IMR-90 (cell line): Measurements from ENCODE around the gene CRYBG3. TPM values are rescaled to one million over a fixed set of nuclear protein-coding genes. Genes with fewer than 3 reads are reported as not detected.

Source experiments
- ATAC-seq: fragments of 200-7000 bp; cut with Tn5 transposase; 2 replicates; pipeline ENCODE4 v1.9.1; 2020; ENCODE audit warnings: low read depth, mild to moderate bottlenecking, moderate library complexity
- BruUV-seq: library from RNA; stranded (reverse); fragments of 400-500 nt; replicated peaks from 2 replicates; lab custom pipeline; 2021; lab: Mats Ljungman, UMichigan
- CTCF ChIA-PET: fragments of 300-600 bp; formaldehyde crosslinking; extraction: SDS; loops from one replicate; lab custom pipeline; 2021; ENCODE audit warnings: antibody characterized with exemption; lab: Yijun Ruan, JAX
- POLR2A ChIA-PET: fragments of 300-600 bp; sonication (Branson Sonifier 250); formaldehyde crosslinking; loops from one replicate; lab custom pipeline; 2022; ENCODE audit warnings: antibody characterized with exemption; ENCODE audit not compliant: unreplicated experiment; lab: Charles Lee
- DNase-seq: peaks from one replicate; pipeline ENCODE4 v3.0.0; 2013
- H2AFZ ChIP-seq: replicated peaks from 2 replicates; pipeline ENCODE3; 2013; ENCODE audit warnings: low read length, mild to moderate bottlenecking; ENCODE audit not compliant: poor library complexity
- H2AK5ac ChIP-seq: 2 replicates; pipeline ENCODE4 v1.6.1; 2013; ENCODE audit warnings: low read depth, low read length, inconsistent platforms
- H2AK9ac ChIP-seq: replicated peaks from 2 replicates; pipeline ENCODE3; 2013; ENCODE audit warnings: mild to moderate bottlenecking, low read depth, low read length, moderate library complexity; ENCODE audit not compliant: poor library complexity
- H2BK120ac ChIP-seq: 2 replicates; pipeline ENCODE4 v1.6.1; 2013; ENCODE audit warnings: low read depth, low read length, inconsistent platforms
- H2BK15ac ChIP-seq: 3 replicates; pipeline ENCODE4 v1.6.1; 2013; ENCODE audit warnings: low read depth, low read length, inconsistent platforms
- H2BK20ac ChIP-seq: 2 replicates; pipeline ENCODE4 v1.6.1; 2013; ENCODE audit warnings: low read depth, mild to moderate bottlenecking, inconsistent platforms, low read length, moderate library complexity
- H2BK5ac ChIP-seq: 2 replicates; pipeline ENCODE4 v1.6.1; 2013; ENCODE audit warnings: mild to moderate bottlenecking, low read depth, low read length, inconsistent platforms; ENCODE audit not compliant: poor library complexity, severe bottlenecking
- H3K14ac ChIP-seq: replicated peaks from 2 replicates; pipeline ENCODE4 v1.6.1; 2013; ENCODE audit warnings: low read depth, low read length, inconsistent platforms
- H3K18ac ChIP-seq: 2 replicates; pipeline ENCODE4 v1.6.1; 2013; ENCODE audit warnings: low read depth, low read length, control low read depth
- H3K23ac ChIP-seq: 2 replicates; pipeline ENCODE4 v1.6.1; 2013; ENCODE audit warnings: low read depth, low read length, inconsistent platforms
- H3K27ac ChIP-seq: 2 replicates; pipeline ENCODE4 v1.5.1; 2013; ENCODE audit warnings: mild to moderate bottlenecking, control low read depth, low read length; ENCODE audit not compliant: insufficient read depth
- H3K27me3 ChIP-seq: 2 replicates; pipeline ENCODE4 v1.6.1; 2013; ENCODE audit warnings: low read length; ENCODE audit not compliant: control insufficient read depth, insufficient read depth
- H3K36me3 ChIP-seq: 2 replicates; pipeline ENCODE4 v1.6.1; 2013; ENCODE audit warnings: low read length, mixed read lengths; ENCODE audit not compliant: control insufficient read depth, insufficient read depth
- H3K4ac ChIP-seq: 2 replicates; pipeline ENCODE4 v1.6.1; 2013; ENCODE audit warnings: low read depth, low read length, inconsistent platforms
- H3K4me1 ChIP-seq: 2 replicates; pipeline ENCODE4 v1.6.1; 2013; ENCODE audit warnings: low read length, mixed read lengths; ENCODE audit not compliant: control insufficient read depth, insufficient read depth
- H3K4me2 ChIP-seq: 2 replicates; pipeline ENCODE4 v1.6.1; 2013; ENCODE audit warnings: low read depth, mild to moderate bottlenecking, control low read depth, low read length, moderate library complexity
- H3K4me3 ChIP-seq: 2 replicates; pipeline ENCODE4 v1.5.1; 2013; ENCODE audit warnings: low read depth, mild to moderate bottlenecking, control low read depth, low read length, moderate library complexity; ENCODE audit not compliant: insufficient read depth
- H3K56ac ChIP-seq: 2 replicates; pipeline ENCODE4 v1.6.1; 2013; ENCODE audit warnings: low read length, inconsistent platforms; ENCODE audit not compliant: insufficient read depth; ENCODE audit errors: extremely low read depth
- H3K79me1 ChIP-seq, 2 experiments: 2 replicates each; pipeline ENCODE4 v1.6.1; 2013; ENCODE audit warnings: low read length in 2 of 2, inconsistent platforms in 1 of 2, low read depth in 1 of 2
- H3K9ac ChIP-seq: 2 replicates; pipeline ENCODE4 v1.6.1; 2013; ENCODE audit warnings: low read depth, low read length, control low read depth
- H3K9me1 ChIP-seq: 2 replicates; pipeline ENCODE4 v1.6.1; 2013; ENCODE audit warnings: low read length, inconsistent platforms; ENCODE audit not compliant: insufficient read depth
- H3K9me3 ChIP-seq: 2 replicates; pipeline ENCODE4 v1.6.1; 2013; ENCODE audit warnings: low read length; ENCODE audit not compliant: control insufficient read depth, insufficient read depth
- H4K20me1 ChIP-seq: 2 replicates; pipeline ENCODE4 v1.6.1; 2013; ENCODE audit warnings: low read length, inconsistent platforms; ENCODE audit not compliant: insufficient read depth
- H4K5ac ChIP-seq: 2 replicates; pipeline ENCODE4 v1.6.1; 2013; ENCODE audit warnings: mild to moderate bottlenecking, low read depth, low read length, control low read depth
- H4K8ac ChIP-seq, 2 experiments: 2 replicates each; pipeline ENCODE4 v1.6.1; 2013; ENCODE audit warnings: low read depth in 2 of 2, low read length in 2 of 2, control low read depth in 1 of 2, inconsistent platforms in 1 of 2
- H4K91ac ChIP-seq: 2 replicates; pipeline ENCODE4 v1.6.1; 2013; ENCODE audit warnings: low read depth, low read length, inconsistent platforms; ENCODE audit not compliant: insufficient read depth
- BHLHE40 ChIP-seq: fragments of 150-350 bp; IDR thresholded peaks from 2 replicates; pipeline ENCODE4 v1.6.1; 2016; ENCODE audit warnings: mild to moderate bottlenecking, low read depth, low read length
- ELK1 ChIP-seq: fragments of 150-350 bp; IDR thresholded peaks from 2 replicates; pipeline ENCODE4 v1.6.1; 2016; ENCODE audit warnings: low read depth, mild to moderate bottlenecking, low read length, moderate library complexity, borderline replicate concordance
- FOS ChIP-seq: fragments of 150-350 bp; IDR thresholded peaks from 2 replicates; pipeline ENCODE4 v1.6.1; 2016; ENCODE audit warnings: low read depth, low read length
- POLR2A ChIP-seq: IDR thresholded peaks from 2 replicates; pipeline ENCODE4 v1.6.1; 2012; ENCODE audit warnings: mild to moderate bottlenecking, low read depth, low read length
- USF2 ChIP-seq: fragments of 150-350 bp; IDR thresholded peaks from 2 replicates; pipeline ENCODE4 v1.6.1; 2017; ENCODE audit warnings: mild to moderate bottlenecking, antibody characterized with exemption, low read length, low read depth
- WGBS, 2 experiments: methylation state at CpG; one replicate each; pipeline versions ENCODE4 v1.1.5 to v1.1.7; 2013; ENCODE audit warnings: missing lambda C conversion rate in 2 of 2; ENCODE audit not compliant: insufficient read length in 1 of 2; ENCODE audit errors: extremely low coverage in 2 of 2; 5-methylcytosine and 5-hydroxymethylcytosine counted together
- dilution Hi-C: fragments of 300-500 bp; cut with HindIII; formaldehyde crosslinking; loops from one replicate; pipeline ENCODE4 v1.14.3; 2018; ENCODE audit warnings: low sequenced_read_pairs; ENCODE audit not compliant: unreplicated experiment
- in situ Hi-C: fragments of 300-500 bp; cut with MboI; formaldehyde crosslinking; loops from 3 replicates; pipeline ENCODE4 v1.14.3; 2019; ENCODE audit warnings: low sequenced_read_pairs, inconsistent platforms, mixed read lengths
- intact Hi-C: fragments of 100-400 bp; cut with micrococcal nuclease; formaldehyde crosslinking; loops from 2 replicates; pipeline ENCODE4 v1.10.0; 2022
- polyA plus RNA-seq, 3 experiments: library from polyadenylated mRNA; depleted of rRNA; stranded (reverse); fragments of >200 nt; gene quantifications; 2 replicates each; pipeline ENCODE4 v1.2.3, GENCODE V29; 2012; ENCODE audit warnings: low replicate concordance in 1 of 3
- total RNA-seq: library from RNA; depleted of rRNA; stranded (reverse); fragments of >200 nt; gene quantifications from 2 replicates; pipeline ENCODE4 v1.2.3, GENCODE V29; 2012

CRYBG3 gene
- total and polyA plus RNA-seq, 2 of the 4 experiments (the other 2 are of a cell fraction): 4.9 to 26.2 TPM

GRCh38 chr3:97939401-97939800 lies 117.6 kb downstream of the CRYBG3 start:
- Histone ChIP-seq H3K79me1 (no peaks in the 10 kb centered on the region), H2AK9ac (no peak overlapping the region), H3K4me1 (no peaks in the 10 kb centered on the region), H4K91ac (no peak overlapping the region), H3K18ac (no peak overlapping the region), H3K9ac (no peak overlapping the region), H3K27ac (no peak overlapping the region), H2BK15ac (no peak overlapping the region), H3K4me2 (no peak overlapping the region), H4K5ac (no peak overlapping the region), H2BK20ac (no peak overlapping the region), H4K20me1 (no peaks in the 10 kb centered on the region), H3K9me1 (peaks cover 3% of the 10 kb centered on the region), H3K36me3 (peaks cover 13% of the 10 kb centered on the region), H3K56ac (no peak overlapping the region), H2AFZ (no peak overlapping the region), H3K23ac (no peak overlapping the region), H3K4me3 (no peak overlapping the region), H3K9me3 (no peaks in the 10 kb centered on the region), H2BK5ac (no peak overlapping the region), H3K14ac (no peak overlapping the region), H2BK120ac (no peak overlapping the region), H3K4ac (no peak overlapping the region), H2AK5ac (no peak overlapping the region), H3K27me3 (no peaks in the 10 kb centered on the region), H4K8ac (no peak overlapping the region)
- ATAC-seq: no peak
- intact Hi-C loops: no loop called here
- BruUV-seq: no TSS peak
- in situ Hi-C loops: no loop called here
- TF ChIP-seq POLR2A: no peak
- TF ChIP-seq FOS: no peak
- no peak for TF ChIP-seq ELK1
- TF ChIP-seq BHLHE40: no peak
- TF ChIP-seq USF2: no peak
- dilution Hi-C loops: no loop called here
- CTCF ChIA-PET: no interaction called here
- DNase-seq: no peak
- POLR2A ChIA-PET: no interaction called here
- WGBS, 2 experiments: no CpG with 5 or more reads among the region's 2 CpGs
